K562 (cell line): Measurements from ENCODE around the gene KBTBD6. TPM values are rescaled to one million over a fixed set of nuclear protein-coding genes. Genes with fewer than 3 reads are reported as not detected.

Experiments used
- ATF7 ChIP-seq: fragments of 450-650 bp; IDR thresholded peaks from 2 replicates; pipeline ENCODE4 v1.7.1; 2014; ENCODE audit warnings: mild to moderate bottlenecking, moderate library complexity
- DACH1 ChIP-seq: fragments of 450-650 bp; IDR thresholded peaks from 2 replicates; pipeline ENCODE4 v1.6.1; 2018; ENCODE audit not compliant: partially characterized antibody
- E2F1 ChIP-seq: sonication (generic); formaldehyde crosslinking; IDR thresholded peaks from 2 replicates; pipeline ENCODE4 v1.8.1; 2023; ENCODE audit warnings: mild to moderate bottlenecking, missing genetic modification reagents, moderate library complexity
- ETS1 ChIP-seq: conservative IDR thresholded peaks from 2 replicates; pipeline ENCODE4 v1.6.1; 2011; ENCODE audit warnings: low read depth, mild to moderate bottlenecking, low read length; ENCODE audit not compliant: control insufficient read depth
- GABPB1 ChIP-seq: sonication (generic); formaldehyde crosslinking; IDR thresholded peaks from 2 replicates; pipeline ENCODE4 v1.8.0; 2022; ENCODE audit warnings: mild to moderate bottlenecking, missing genetic modification reagents
- MAZ ChIP-seq, 2 experiments: fragments of 450-650 bp in 1 of 2; sonication (generic) in 1 of 2; formaldehyde crosslinking; IDR thresholded peaks in 1 of 2; conservative IDR thresholded peaks in 1 of 2; 2 replicates each; pipeline versions ENCODE4 v1.4.0 to v1.5.0; 2020; ENCODE audit warnings: mild to moderate bottlenecking in 1 of 2, missing genetic modification reagents in 1 of 2
- MBD2 ChIP-seq: sonication (generic); IDR thresholded peaks from 2 replicates; pipeline ENCODE4 v1.6.1; 2016; ENCODE audit warnings: low read depth, borderline replicate concordance
- NFE2 ChIP-seq: IDR thresholded peaks from 2 replicates; pipeline ENCODE4 v1.6.1; 2014; ENCODE audit warnings: antibody characterized with exemption, low read depth
- PHF21A ChIP-seq: fragments of 450-650 bp; IDR thresholded peaks from 2 replicates; pipeline ENCODE4 v1.6.1; 2017; ENCODE audit warnings: low read depth, borderline replicate concordance
- POLR2G ChIP-seq: fragments of 200-400 bp; formaldehyde crosslinking; IDR thresholded peaks from 2 replicates; pipeline ENCODE4 v1.6.1; 2017; ENCODE audit warnings: low read depth, mild to moderate bottlenecking, antibody characterized with exemption, low read length, moderate library complexity
- RAD51 ChIP-seq: fragments of 450-650 bp; IDR thresholded peaks from 2 replicates; pipeline ENCODE4 v1.7.1; 2016; ENCODE audit warnings: low read depth, mild to moderate bottlenecking, borderline replicate concordance
- RNF2 ChIP-seq: sonication (generic); IDR thresholded peaks from 2 replicates; pipeline ENCODE4 v1.6.1; 2016
- SFPQ ChIP-seq: fragments of 200-400 bp; formaldehyde crosslinking; IDR thresholded peaks from 2 replicates; pipeline ENCODE4 v1.6.1; 2017; ENCODE audit warnings: mild to moderate bottlenecking, low read depth, low read length, moderate library complexity
- SMAD4 ChIP-seq: fragments of 250-450 bp; sonication (Bioruptor Pico); conservative IDR thresholded peaks from 2 replicates; pipeline ENCODE4 v1.8.0; 2021; ENCODE audit warnings: inconsistent platforms, mild to moderate bottlenecking, moderate library complexity
- TBL1XR1 ChIP-seq, 2 experiments: IDR thresholded peaks; 2 replicates each; pipeline ENCODE4 v1.6.1; 2012; ENCODE audit warnings: improper control_type of control experiment in 2 of 2, low read length in 2 of 2, mild to moderate bottlenecking in 1 of 2
- ZBTB7A ChIP-seq: IDR thresholded peaks from 2 replicates; pipeline ENCODE4 v1.6.1; 2011; ENCODE audit warnings: low read depth, mild to moderate bottlenecking, low read length, moderate library complexity, borderline replicate concordance; ENCODE audit not compliant: control insufficient read depth
- ZNF124 ChIP-seq: sonication (generic); formaldehyde crosslinking; IDR thresholded peaks from 2 replicates; pipeline ENCODE4 v1.8.1; 2022; ENCODE audit warnings: missing genetic modification reagents
- ZNF197 ChIP-seq: fragments of 200-800 bp; sonication (Bioruptor generic); IDR thresholded peaks from 2 replicates; pipeline ENCODE4 v1.6.1; 2016; ENCODE audit warnings: low read depth, missing genetic modification characterization, missing compliant biosample characterization
- polyA plus RNA-seq, 8 experiments: library from polyadenylated mRNA; depleted of rRNA in 4 of 8; stranded (reverse) in 5 of 8; unstranded in 3 of 8; fragments of >200 nt; fragmentation: Nextera tagmentation in 2 of 8; fragmentation: Illumina TruSeq in 1 of 8; extraction: Ambion mirVana in 2 of 8; extraction: Trizol in 1 of 8; gene quantifications; 2 replicates each; pipeline versions ENCODE4 v1.2.1 to v1.2.3, GENCODE V29; 2011 to 2014; ENCODE audit warnings: inconsistent platforms in 1 of 8, missing spikeins in 1 of 8
- total RNA-seq, 7 experiments: library from RNA; depleted of rRNA in 6 of 7; stranded (reverse); fragments of >200 nt in 6 of 7; fragmentation: Illumina TruSeq in 2 of 7; extraction: Trizol in 2 of 7; gene quantifications; 2 replicates each; pipeline versions ENCODE4 v1.2.1 to v1.2.3, GENCODE V29; 2011 to 2021; ENCODE audit warnings: low replicate concordance in 1 of 7
- TF ChIP-seq, protein P1 (sequence below): sonication (generic); formaldehyde crosslinking; IDR thresholded peaks from 2 replicates; pipeline ENCODE4 v1.9.0; 2022; ENCODE audit warnings: mild to moderate bottlenecking, missing genetic modification reagents
- TF ChIP-seq, protein P2 (sequence below): sonication (generic); formaldehyde crosslinking; IDR thresholded peaks from 2 replicates; pipeline ENCODE4 v1.8.0; 2022; ENCODE audit warnings: mild to moderate bottlenecking, missing genetic modification reagents, borderline replicate concordance

KBTBD6 gene
- total and polyA plus RNA-seq, 9 of the 15 experiments (the other 6 are each of a cell fraction or from before 2014, with no cell fraction given) = 1.9 to 4.9 (median 3.2) TPM

DNA sequence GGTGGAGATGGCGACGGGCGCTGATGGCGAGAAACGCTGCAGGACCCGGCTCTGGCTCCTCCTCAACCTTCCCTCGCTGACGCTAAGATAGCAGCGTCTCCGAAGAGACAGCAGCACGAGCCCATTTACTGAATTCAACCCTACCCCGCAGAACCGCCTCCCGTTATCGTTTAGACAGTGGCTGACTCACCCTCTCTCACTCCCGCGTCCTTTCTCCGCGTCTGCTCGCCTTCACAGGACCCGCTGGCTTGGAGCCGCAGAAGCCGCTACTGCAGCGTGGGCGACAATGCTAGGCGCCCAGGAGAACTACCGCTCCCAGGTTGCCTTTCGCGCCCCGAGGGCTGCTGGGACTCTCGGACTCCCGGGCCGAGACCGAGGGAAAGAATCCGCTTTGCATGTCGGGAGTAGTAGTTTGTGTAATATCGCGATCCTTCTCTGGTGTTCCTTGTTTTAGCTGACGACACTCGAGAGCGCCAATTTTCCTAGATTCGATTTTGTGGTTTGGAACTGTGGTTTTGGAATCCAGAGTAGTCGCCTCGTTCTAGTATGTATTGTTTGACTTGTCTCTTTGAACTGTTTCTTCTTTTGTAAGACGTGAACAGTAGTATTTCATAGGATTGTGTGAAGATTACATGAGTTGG lies at the start of gene KBTBD6 (continued):
- TF ChIP-seq ATF7 (peak; percentile 84), RAD51 (no peak), MBD2 (peak; percentile 82; the same call in 1 of the 2 replicates), MAZ (CRISPR knock-in tag; conservative IDR thresholded peaks at IDR 0.05 in 1 of 2, IDR thresholded peaks at IDR 0.05 in 1 of 2) (peak in 1 of 2 experiments; percentile 23; a peak in 1 of 4 replicates), DACH1 (peak; percentile 16), SMAD4 (peak; percentile 64; the same call in 1 of the 2 replicates), ETS1 (peak; percentile 98), POLR2G (peak; percentile 79), TBL1XR1 (IDR thresholded peaks at IDR 0.05; ENCODE audit: low read length in 2 of 2) (peak in 1 of 2 experiments; percentile 61; a peak in 1 of 4 replicates), E2F1 (CRISPR knock-in tag) (no peak), PHF21A (0 out of 2 replicates have a peak, but pooled peaks have one; percentile 23), ZBTB7A (no peak), NFE2 (peak; percentile 73), GABPB1 (CRISPR knock-in tag) (peak; percentile 57; the same call in 1 of the 2 replicates), ZNF124 (CRISPR knock-in tag) (no peak), ZNF197 (CRISPR knock-in tag) (peak; percentile 78; the same call in 1 of the 2 replicates), SFPQ (no peak), RNF2 (peak; percentile 51; the same call in 1 of the 2 replicates)
- TF ChIP-seq, protein P1, sequence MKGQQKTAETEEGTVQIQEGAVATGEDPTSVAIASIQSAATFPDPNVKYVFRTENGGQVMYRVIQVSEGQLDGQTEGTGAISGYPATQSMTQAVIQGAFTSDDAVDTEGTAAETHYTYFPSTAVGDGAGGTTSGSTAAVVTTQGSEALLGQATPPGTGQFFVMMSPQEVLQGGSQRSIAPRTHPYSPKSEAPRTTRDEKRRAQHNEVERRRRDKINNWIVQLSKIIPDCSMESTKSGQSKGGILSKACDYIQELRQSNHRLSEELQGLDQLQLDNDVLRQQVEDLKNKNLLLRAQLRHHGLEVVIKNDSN = no peak
- TF ChIP-seq, protein P2, sequence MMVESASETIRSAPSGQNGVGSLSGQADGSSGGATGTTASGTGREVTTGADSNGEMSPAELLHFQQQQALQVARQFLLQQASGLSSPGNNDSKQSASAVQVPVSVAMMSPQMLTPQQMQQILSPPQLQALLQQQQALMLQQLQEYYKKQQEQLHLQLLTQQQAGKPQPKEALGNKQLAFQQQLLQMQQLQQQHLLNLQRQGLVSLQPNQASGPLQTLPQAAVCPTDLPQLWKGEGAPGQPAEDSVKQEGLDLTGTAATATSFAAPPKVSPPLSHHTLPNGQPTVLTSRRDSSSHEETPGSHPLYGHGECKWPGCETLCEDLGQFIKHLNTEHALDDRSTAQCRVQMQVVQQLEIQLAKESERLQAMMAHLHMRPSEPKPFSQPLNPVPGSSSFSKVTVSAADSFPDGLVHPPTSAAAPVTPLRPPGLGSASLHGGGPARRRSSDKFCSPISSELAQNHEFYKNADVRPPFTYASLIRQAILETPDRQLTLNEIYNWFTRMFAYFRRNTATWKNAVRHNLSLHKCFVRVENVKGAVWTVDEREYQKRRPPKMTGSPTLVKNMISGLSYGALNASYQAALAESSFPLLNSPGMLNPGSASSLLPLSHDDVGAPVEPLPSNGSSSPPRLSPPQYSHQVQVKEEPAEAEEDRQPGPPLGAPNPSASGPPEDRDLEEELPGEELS (CRISPR knock-in tag) = no peak
